Activated T-helper 17 cell treated with anti-CD3 and anti-CD28 coated beads, Interleukin-2, amount 50 U/mL, for 72 hours (primary cell): ENCODE measurements around the gene DNMT3L. TPM values are rescaled to one million over a fixed set of nuclear protein-coding genes. Genes with fewer than 3 reads are reported as not detected.
"Not testable (repeated sequence)": the region's sequence is repeated elsewhere in the genome, so short reads cannot be mapped to it uniquely, and the experiment has no call there.

ENCODE experiments used
- ATAC-seq: fragments of 150-1000 bp; cut with Tn5 transposase; replicated peaks from 2 replicates; pipeline ENCODE4 v1.10.0; 2021; ENCODE audit warnings: mild to moderate bottlenecking, moderate library complexity
- H3K27ac Mint-ChIP-seq: one replicate; pipeline ENCODE4 v1.8.0; 2022; ENCODE audit warnings: mixed read lengths
- H3K27me3 Mint-ChIP-seq: one replicate; pipeline ENCODE4 v1.8.0; 2022; ENCODE audit warnings: mixed read lengths
- H3K36me3 Mint-ChIP-seq: one replicate; pipeline ENCODE4 v1.8.0; 2022; ENCODE audit warnings: low read depth, mild to moderate bottlenecking, mixed read lengths
- H3K4me1 Mint-ChIP-seq: one replicate; pipeline ENCODE4 v1.8.0; 2022; ENCODE audit warnings: mixed read lengths
- H3K4me3 Mint-ChIP-seq: one replicate; pipeline ENCODE4 v1.8.0; 2022; ENCODE audit warnings: mild to moderate bottlenecking, mixed read lengths
- H3K9me3 Mint-ChIP-seq: one replicate; pipeline ENCODE4 v1.8.0; 2022; ENCODE audit warnings: mixed read lengths
- total RNA-seq, 2 donors: library from RNA; stranded (reverse); gene quantifications; one replicate each; pipeline ENCODE4 v1.2.3, GENCODE V29; 2022

The DNMT3L gene
- total RNA-seq, 2 donors from 2014 or later = not detected

GRCh38 chr21:44289381-44290010 lies 27.8 kb upstream of the DNMT3L start:
- H3K4me1 Mint-ChIP-seq = peaks cover 4% of the 10 kb centered on the region
- H3K9me3 Mint-ChIP-seq = no peaks in the 10 kb centered on the region
- no peak for ATAC-seq
- H3K4me3 Mint-ChIP-seq = no peak overlapping the region
- H3K36me3 Mint-ChIP-seq = no peaks in the 10 kb centered on the region
- H3K27ac Mint-ChIP-seq = no peak overlapping the region
- no peaks in the 10 kb centered on the region for H3K27me3 Mint-ChIP-seq

- H3K27me3 Mint-ChIP-seq = no peaks in the 10 kb centered on the region
- H3K36me3 Mint-ChIP-seq = no peaks in the 10 kb centered on the region
- no peak overlapping the region for H3K4me3 Mint-ChIP-seq
- no peaks in the 10 kb centered on the region for H3K9me3 Mint-ChIP-seq
- H3K27ac Mint-ChIP-seq = no peak overlapping the region
- H3K4me1 Mint-ChIP-seq = peaks cover 4% of the 10 kb centered on the region
- no peak for ATAC-seq
Measured at GRCh38 chr21:44288251-44289110, 26.8 kb upstream of the DNMT3L start.

GRCh38 chr21:44286716-44287632 lies 25.3 kb upstream of the DNMT3L start:
- Mint-ChIP-seq H3K27ac (no peak overlapping the region), H3K4me3 (no peak overlapping the region), H3K36me3 (no peaks in the 10 kb centered on the region), H3K27me3 (no peaks in the 10 kb centered on the region), H3K4me1 (peaks cover 4% of the 10 kb centered on the region), H3K9me3 (no peaks in the 10 kb centered on the region)
- ATAC-seq = no peak

- Mint-ChIP-seq H3K27ac (no peak overlapping the region), H3K4me1 (peaks cover 4% of the 10 kb centered on the region), H3K9me3 (no peaks in the 10 kb centered on the region), H3K27me3 (no peaks in the 10 kb centered on the region), H3K36me3 (no peaks in the 10 kb centered on the region), H3K4me3 (no peak overlapping the region)
- no peak for ATAC-seq
Measured at GRCh38 chr21:44286086-44286715, 24.5 kb upstream of the DNMT3L start.

- H3K4me3 Mint-ChIP-seq = no peak within 1 kb of the TSS
- H3K27ac Mint-ChIP-seq = no peak within 1 kb of the TSS
- H3K4me1 Mint-ChIP-seq = peaks cover 4% of the 10 kb centered on the region
- H3K36me3 Mint-ChIP-seq = no peaks in the 10 kb centered on the region
- no peaks in the 10 kb centered on the region for H3K9me3 Mint-ChIP-seq
- ATAC-seq = no peak
- H3K27me3 Mint-ChIP-seq = no peaks in the 10 kb centered on the region
Measured at GRCh38 chr21:44285138-44285992, 23.7 kb upstream of the DNMT3L start, which contains the start of gene AIRE. Gene AIRE (plus strand): TSS chr21:44285876. CDS start chr21:44286007, 131 bp downstream.

GRCh38 chr21:44283948-44284347 lies 22.3 kb upstream of the DNMT3L start:
- no peak for ATAC-seq
- H3K4me3 Mint-ChIP-seq = no peak overlapping the region
- no peak overlapping the region for H3K27ac Mint-ChIP-seq
- no peaks in the 10 kb centered on the region for H3K27me3 Mint-ChIP-seq
- peaks cover 4% of the 10 kb centered on the region for H3K4me1 Mint-ChIP-seq
- H3K9me3 Mint-ChIP-seq = no peaks in the 10 kb centered on the region
- H3K36me3 Mint-ChIP-seq = no peaks in the 10 kb centered on the region

GRCh38 chr21:44283211-44283785 lies 21.6 kb upstream of the DNMT3L start:
- not testable (repeated sequence) for H3K27ac Mint-ChIP-seq, ATAC-seq, H3K4me3 Mint-ChIP-seq, H3K27me3 Mint-ChIP-seq, H3K9me3 Mint-ChIP-seq, H3K4me1 Mint-ChIP-seq, H3K36me3 Mint-ChIP-seq

GRCh38 chr21:44282370-44282769 lies 20.7 kb upstream of the DNMT3L start:
- no peaks in the 10 kb centered on the region for H3K9me3 Mint-ChIP-seq
- no peak overlapping the region for H3K27ac Mint-ChIP-seq
- no peaks in the 10 kb centered on the region for H3K27me3 Mint-ChIP-seq
- no peaks in the 10 kb centered on the region for H3K36me3 Mint-ChIP-seq
- H3K4me3 Mint-ChIP-seq = no peak overlapping the region
- no peak for ATAC-seq
- no peaks in the 10 kb centered on the region for H3K4me1 Mint-ChIP-seq

GRCh38 chr21:44281801-44282200 lies 20.1 kb upstream of the DNMT3L start:
- Mint-ChIP-seq H3K27me3 (no peaks in the 10 kb centered on the region), H3K36me3 (no peaks in the 10 kb centered on the region), H3K4me1 (no peaks in the 10 kb centered on the region), H3K9me3 (no peaks in the 10 kb centered on the region), H3K27ac (no peak overlapping the region), H3K4me3 (no peak overlapping the region)
- ATAC-seq = no peak

- ATAC-seq = no peak
- no peak overlapping the region for H3K27ac Mint-ChIP-seq
Measured at GRCh38 chr21:44279354-44280260, 17.9 kb upstream of the DNMT3L start.

GRCh38 chr21:44275041-44275440 lies 13.3 kb upstream of the DNMT3L start:
- Mint-ChIP-seq H3K36me3 (no peaks in the 10 kb centered on the region), H3K4me1 (no peaks in the 10 kb centered on the region), H3K4me3 (no peak overlapping the region), H3K9me3 (no peaks in the 10 kb centered on the region), H3K27me3 (no peaks in the 10 kb centered on the region), H3K27ac (no peak overlapping the region)
- no peak for ATAC-seq

More at GRCh38 chr21:44279354-44280260, 17.9 kb upstream of the DNMT3L start:
- no peaks in the 10 kb centered on the region for H3K36me3 Mint-ChIP-seq
- no peaks in the 10 kb centered on the region for H3K9me3 Mint-ChIP-seq
- H3K4me3 Mint-ChIP-seq = no peak overlapping the region
- H3K27me3 Mint-ChIP-seq = no peaks in the 10 kb centered on the region
- H3K4me1 Mint-ChIP-seq = no peaks in the 10 kb centered on the region

GRCh38 chr21:44273046-44273445 lies 11.3 kb upstream of the DNMT3L start:
- H3K4me3 Mint-ChIP-seq = no peak overlapping the region
- H3K27me3 Mint-ChIP-seq = no peaks in the 10 kb centered on the region
- no peak overlapping the region for H3K27ac Mint-ChIP-seq
- no peaks in the 10 kb centered on the region for H3K9me3 Mint-ChIP-seq
- no peaks in the 10 kb centered on the region for H3K36me3 Mint-ChIP-seq
- no peaks in the 10 kb centered on the region for H3K4me1 Mint-ChIP-seq
- ATAC-seq = no peak
